IPS DF 4.7 (cell line): ENCODE measurements around the gene HEXB.

ENCODE experiments used
- DNase-seq: peaks from one replicate; pipeline ENCODE4 v3.0.0-alpha.2; 2013; ENCODE audit warnings: low spot score; ENCODE audit errors: extremely low read depth

HEXB gene

DNA sequence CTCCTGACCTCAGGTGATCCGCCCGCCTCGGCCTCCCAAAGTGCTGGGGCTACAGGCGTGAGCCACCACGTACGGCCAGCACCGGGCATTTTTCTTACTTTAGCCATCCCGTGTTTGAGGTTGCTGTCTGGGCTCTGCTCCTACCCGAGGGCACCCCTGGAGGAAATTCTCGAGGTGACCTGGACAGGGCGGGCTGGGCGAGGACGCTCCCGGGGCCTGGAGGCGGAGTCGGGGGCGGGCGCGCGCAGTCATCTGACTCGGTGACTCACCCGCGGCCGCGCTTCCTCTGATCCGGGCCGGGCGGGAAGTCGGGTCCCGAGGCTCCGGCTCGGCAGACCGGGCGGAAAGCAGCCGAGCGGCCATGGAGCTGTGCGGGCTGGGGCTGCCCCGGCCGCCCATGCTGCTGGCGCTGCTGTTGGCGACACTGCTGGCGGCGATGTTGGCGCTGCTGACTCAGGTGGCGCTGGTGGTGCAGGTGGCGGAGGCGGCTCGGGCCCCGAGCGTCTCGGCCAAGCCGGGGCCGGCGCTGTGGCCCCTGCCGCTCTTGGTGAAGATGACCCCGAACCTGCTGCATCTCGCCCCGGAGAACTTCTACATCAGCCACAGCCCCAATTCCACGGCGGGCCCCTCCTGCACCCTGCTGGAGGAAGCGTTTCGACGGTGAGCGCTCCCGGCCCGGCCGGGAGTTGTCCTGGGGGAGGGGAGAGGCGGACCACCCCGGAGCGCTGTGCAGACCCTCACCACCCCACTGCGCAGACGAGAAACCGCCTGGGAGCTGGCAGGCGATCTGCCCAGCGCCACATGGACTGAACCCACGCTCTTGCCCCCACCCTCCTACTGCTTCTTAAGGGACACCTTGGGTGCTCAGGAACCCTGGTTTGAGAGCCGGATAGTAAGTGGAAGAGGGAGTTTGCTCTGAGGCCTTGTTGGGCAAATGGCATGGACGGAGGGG, at the start of gene HEXB:
Gene HEXB (plus strand): TSS at position 334 of the 952 bp plus-strand sequence. CDS start 28 bp downstream, at position 362.
- peak; percentile 28 for DNase-seq

DNA sequence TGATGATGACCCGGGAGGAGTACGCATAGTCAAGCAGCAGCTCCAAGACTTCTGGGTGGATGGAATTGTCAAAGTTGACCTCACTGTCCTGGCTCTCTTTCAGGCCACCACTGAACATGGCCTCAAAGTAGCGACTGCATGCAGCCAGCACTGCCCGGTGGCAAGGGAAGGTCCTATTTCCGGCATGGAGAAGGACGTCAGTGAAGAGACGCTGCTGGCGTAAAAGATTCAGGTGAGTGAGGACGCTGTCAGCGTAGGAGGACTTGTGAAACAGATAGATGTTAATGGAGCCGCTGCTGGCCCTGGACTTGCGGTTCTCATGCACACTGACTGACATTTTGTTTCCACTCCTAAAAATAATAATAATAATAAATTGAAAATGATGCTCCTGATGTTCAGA, 48.9 kb upstream of the HEXB start:
- no peak for DNase-seq

DNA sequence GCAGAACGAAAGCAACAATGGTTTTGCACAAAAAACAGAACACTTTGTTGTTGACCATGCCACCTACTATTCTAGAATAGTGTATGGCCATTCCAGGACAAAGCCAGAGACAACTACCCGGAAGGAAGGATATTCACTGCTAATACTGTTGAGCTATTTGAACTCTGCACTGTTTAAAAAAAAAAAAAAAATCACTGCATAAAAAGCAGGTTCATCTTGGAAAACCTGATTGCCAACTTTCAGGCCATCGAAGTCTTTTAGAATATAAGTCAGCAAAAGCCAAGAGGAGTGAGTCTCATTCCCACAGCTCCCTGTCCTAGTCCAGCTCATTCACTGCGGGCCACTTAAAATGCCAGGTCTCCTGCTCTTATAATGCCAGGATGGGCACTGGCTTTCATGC, 48.5 kb upstream of the HEXB start:
- DNase-seq, result no peak

DNA sequence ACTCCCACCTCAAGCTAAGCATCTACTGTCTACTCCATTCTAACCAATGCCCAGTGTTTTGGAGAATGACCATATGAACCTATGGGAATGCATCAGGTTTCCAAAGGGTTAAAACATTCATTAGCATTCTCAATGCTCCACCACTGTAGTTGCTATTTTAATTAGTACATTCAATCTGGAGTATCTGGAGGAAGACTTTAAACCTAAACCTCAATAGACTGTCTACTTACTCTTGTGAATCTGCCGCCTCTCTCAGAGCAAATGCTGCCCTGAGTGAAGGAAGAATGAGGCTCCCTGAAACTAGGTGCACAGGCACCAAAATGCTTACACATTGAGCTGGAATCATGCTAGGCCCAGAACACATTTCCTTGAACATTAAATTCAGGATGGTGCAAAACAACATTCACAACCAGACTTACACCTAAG, 46.5 kb upstream of the HEXB start:
- DNase-seq, result no peak

DNA sequence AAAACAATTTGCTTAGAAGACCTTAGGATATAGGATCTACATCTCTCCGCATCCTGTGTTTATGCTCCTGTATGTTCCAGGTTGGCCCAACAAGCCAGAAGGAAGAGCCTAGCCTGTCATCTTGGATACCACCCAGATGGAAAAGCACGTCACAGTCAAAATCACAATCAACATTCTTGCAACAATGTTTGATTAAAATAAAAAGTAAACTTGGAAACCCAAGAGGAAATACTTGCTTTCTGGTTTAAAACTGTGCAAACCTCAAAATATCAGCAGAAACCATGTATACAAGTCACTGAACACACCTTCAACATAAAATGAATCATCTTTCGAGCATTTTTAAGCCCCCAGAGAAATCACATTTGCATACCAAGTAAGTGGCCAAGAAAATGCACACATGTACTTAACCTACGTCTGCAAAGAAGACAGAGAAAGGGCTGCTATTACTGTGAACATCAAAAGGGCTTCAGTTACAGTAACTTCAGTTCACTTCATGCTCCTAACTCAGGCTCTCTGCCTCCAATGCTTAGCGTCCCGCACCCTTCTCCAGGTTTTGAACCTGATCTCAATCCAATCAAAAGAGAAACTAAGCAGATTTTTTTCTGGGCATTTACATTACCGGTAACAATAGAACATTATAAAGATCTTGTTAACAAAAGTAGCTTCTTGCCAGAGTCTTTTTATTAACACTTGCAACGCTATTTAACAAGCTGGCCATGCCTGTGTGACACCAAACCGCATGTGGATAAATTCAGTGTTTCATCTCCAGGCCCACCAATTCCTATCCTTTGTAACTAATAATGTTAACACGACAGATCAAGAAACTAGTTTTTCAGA, 45.8 kb upstream of the HEXB start:
- DNase-seq, result no peak

DNA sequence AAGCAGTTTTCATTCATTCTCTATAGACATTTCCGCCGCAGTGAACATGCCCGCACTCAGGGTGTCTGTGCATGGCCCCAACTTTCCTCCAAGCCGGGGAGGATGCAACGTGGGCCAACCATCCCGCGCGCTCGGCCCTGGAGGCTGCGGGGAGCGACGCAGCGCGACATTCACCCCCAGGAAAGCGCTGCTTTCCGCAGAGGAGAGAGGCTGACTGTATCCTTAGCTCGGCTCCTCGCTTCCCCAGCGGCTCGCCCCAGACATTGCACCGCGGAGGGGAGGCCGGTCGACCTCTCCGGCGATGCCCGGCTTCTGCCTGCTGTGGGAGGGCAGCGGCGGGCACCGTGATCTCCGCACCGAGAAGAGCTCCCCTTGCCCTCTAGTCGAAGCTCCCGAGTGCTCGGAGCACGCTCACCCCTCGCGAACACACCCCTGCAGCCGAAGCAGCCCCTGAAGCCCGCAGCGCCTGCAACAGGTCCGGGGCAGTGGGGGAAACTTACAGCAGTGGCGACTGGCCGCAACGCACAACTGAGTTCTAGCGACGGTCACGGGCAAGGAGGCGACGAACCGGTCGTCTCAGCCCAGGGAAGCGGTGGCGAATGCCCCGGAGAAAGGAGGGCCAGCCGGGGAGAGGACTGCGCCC, 45.1 kb upstream of the HEXB start:
- no peak for DNase-seq

DNA sequence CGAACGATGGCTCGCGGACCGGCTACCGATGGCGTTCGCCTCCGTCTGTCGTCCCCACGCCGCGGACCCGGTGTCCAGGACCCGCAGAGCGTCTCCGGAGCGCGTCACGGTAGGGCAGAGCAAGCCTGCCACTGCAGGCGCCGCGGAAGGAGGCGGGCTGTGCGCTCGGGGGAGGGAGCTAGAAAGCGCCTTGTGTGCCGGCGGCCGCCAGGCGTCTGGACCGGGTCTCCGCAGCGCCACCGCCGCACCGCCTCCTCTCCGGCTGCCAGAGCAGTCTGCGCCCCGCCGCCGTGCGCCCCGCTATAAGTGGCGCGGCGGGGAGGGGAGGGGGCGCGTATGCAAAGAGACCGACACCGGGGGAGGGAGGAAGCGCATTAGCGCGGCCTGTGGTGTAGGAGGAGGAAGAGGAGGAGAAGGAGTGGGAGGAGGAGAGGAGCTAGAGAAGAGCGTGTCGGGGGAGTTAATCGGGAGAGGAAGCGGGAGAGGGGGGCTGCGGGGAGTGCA, 44.5 kb upstream of the HEXB start, which contains the start of gene ENC1:
Gene ENC1 (minus strand): TSS at position 279 of the 504 bp plus-strand sequence. CDS start 4,243 bp downstream, outside the sequence.
- DNase-seq, result peak; percentile 87

DNA sequence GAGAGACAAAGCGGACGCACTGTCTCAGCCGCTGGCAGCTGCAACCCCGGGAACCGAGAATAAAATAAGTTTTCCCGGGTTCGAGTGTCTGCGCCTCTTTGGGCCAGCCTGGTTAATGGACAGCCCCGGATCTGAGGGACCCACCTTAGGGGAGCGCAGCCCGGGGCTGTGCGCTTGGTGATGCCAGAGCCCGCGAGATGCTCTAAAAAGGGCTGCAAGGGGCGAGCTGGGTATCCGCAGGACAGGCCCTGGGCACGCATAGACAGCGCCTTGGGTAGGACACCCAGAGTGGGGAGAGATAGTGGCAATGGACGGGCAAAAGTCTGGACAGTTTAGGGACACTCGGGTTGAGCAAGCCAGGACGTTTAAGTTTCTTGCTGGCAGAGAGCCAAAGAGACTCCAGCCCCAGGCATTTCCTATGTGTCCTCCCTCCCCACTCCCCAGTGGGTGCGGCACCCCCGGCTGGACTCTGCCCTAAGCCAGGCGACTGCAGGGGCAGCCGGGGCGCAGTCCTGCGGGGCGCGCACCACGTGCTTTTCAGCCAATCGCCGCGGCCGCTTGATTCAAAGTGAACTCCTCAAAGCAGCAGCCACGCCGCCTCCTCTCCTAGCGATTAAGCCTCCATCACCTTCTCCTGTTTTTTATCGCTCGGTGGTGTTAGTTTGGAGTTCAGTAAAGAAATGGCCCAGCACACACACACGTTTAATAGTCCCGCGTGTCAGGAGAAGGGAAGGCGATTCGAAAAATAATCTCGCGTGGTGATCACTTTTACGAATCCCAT, 43.9 kb upstream of the HEXB start:
- no peak for DNase-seq

DNA sequence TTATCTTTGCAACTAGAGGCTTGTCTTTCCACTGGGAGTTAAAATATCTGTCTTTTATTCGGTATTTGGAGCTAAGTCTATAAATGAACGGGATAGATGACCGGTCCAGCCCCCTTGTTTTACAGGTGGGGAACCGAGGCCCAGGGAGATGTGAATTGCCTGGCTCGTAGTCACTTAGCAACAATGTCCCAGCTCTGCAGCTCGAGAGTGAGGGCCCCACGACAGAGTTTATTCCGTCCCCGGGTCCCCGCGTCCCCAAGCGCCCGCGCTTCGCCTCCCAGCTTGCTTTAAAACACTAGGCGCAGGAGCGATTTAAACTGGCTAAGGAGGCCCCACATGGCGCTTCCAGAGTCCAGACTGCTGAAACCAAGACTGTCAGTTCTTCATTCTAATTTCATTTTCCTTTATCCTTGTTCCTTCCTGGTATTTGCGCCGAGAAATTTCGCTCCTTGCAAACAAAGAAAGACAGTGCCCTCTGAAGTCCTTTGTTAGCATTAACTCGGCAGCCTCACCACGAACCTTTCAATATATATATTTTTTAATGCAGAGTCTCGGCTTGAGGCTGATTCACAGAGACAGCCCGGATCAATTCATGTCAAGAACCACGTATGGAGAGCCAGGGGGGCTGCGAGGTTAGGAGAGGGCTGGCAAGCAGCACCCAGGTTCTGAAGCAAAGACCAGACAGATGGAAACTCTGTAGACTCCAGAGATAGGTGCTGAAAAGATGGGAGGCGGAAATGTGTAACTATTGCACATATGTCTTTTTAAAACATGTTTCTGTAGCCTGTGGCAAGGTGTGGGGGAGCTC, 43.1 kb upstream of the HEXB start:
- DNase-seq, result no peak

DNA sequence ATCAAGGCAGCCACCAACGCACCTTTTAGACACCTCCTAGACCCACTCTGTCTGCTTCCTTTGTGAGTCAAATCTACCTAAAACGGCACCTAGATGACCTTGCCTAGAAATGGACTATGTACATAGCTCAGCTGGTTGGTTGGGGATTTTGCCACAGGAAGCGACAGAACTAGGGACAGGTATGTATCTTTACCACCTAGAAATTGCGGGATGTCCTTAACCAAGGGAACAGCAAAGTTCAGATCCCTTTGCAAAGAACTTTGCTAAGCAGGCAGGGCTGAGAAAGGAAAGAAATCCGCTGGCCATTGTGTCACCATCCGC, 42.5 kb upstream of the HEXB start:
- no peak for DNase-seq

DNA sequence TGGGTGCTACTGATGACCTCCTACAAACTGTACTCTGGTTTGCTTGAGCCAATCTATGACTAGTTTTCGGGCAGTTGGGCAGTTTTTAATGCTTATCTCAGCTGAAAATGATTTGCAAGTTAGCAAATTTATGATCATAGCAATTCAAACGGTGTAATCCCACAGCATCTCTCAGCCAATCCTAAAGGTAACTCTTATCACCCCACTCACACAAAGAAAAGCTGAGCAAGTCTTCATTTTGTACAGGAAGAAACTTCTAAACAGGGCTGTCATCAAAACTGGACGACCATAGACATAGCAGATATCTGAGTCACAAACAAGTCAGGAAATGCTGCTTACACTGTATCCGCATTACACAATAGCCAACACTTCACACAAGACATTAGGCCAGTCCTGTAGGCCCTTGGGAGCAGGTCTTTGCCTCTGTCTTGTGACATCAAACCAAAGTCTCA, 41.9 kb upstream of the HEXB start:
- DNase-seq, result no peak

DNA sequence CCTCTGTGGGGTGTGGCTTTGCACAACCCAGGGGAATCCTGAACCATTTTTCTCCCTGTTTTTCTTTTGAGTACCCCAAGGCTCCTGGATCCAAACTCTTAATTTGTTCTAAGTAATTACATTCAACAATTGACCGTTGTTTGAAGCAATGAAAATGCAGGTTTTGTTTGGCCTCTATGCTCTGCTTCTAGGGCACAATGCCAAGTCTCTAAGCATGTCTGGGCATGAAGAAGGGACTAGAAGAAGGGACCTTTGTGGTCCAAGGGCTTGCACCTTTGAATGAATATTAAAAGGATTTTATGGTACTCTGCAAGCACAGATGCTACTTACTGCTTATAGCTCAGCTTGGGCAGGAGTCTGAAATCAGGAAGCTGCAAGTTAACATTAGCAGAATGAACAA, 37.9 kb upstream of the HEXB start:
- no peak for DNase-seq

DNA sequence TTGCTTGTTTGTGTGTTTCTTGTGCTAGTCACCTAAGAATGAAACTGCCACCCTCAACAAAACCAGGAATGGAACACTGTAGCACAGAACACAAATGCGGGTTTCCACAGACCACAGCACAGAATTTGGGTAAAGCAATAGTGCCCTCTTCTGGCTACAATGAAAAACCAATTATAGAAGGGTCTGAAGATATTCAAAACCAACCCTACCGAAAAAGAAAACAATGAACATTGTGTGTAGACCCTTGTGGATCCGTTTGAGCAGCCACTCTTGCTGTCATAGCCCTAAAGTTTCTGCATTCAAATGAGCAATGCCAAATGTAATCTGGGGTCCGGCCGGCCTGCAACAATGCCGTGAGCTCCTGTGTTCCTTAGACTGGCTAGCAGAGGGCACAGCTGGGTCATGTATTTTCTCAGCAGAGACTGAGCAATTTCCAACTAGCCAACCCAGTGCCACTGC, 36.2 kb upstream of the HEXB start:
- no peak for DNase-seq

DNA sequence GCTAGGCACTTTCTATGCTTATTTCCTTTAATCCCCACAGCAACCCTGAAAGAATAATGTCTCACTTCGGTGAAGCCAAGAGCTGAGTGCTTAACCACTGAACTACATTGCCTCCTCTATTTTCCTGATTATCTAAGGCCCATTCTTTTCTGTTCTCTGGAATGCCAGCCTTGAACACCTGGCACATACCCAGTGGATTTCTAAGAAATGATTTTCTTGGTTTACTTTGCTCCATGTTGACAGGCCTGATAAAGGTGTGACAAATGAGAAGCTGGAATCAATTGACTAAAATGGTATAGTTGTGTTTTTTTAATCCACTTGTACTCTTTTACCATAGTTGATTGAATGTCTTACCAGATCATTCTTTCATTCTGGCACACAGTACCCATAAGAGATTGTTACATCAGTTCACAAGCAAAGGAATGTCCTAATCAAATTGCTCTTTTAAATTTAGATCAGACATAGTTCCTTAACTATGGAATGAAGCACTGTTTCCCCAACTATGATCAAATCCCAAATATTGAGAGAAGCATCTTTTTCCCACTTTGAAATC, 35.5 kb upstream of the HEXB start:
- DNase-seq, result no peak

DNA sequence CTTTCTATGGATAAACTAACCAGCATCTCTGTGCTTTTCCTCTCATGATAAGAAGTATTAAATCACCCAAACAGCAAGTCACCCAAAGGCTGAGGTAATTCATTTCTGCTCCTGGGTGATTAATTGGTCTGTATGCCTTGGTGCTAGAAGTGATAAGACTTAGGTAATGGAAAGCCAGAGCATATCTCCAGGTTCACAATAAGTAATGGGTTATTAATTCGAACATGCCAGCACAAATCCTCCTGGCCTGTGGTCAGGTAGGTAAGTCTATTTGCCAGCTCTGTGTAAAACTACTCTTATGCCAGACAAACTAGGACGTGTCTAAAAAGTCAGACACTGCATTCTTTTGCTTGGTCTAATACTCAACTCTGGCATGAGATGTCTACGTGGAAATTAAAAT, 33.3 kb upstream of the HEXB start:
- DNase-seq, result no peak

DNA sequence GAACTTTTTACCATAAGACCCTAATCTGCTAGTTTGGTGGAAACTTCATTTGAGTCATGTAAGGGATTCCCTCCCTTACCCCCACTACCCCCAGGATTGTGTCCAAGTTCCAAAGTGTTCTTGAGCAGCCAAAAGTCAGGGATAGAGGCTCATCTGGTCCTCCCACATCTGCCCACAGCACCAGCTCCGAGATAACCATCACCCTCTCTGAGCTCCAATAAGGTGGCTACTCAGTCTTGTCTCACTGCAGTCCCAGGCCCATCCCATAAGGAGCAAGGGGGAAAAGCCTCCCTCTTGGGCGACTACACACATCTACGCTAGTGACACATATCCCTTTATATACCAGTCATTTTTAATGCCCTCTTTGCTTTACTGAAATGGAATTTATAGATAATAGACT, 32.5 kb upstream of the HEXB start:
- no peak for DNase-seq

DNA sequence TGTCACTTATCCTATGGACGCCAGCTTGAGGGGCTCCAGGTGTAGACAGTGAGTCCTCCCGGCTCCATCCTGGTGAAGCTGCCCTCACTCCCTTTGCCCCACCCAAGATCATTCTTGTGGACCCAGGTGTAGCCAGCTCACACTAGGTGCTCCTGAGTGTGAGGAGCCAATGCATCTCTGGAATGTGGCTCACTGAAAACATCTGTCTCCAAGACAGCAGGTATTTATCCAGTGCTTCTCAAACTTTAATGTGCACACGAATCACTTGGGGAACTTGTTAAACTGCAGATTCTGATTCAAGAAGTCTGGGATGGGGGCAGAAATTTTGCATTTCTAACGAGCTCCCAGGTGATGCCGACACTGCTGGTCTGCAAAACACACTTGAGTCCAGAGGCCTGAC, 31.0 kb upstream of the HEXB start:
- no peak for DNase-seq

DNA sequence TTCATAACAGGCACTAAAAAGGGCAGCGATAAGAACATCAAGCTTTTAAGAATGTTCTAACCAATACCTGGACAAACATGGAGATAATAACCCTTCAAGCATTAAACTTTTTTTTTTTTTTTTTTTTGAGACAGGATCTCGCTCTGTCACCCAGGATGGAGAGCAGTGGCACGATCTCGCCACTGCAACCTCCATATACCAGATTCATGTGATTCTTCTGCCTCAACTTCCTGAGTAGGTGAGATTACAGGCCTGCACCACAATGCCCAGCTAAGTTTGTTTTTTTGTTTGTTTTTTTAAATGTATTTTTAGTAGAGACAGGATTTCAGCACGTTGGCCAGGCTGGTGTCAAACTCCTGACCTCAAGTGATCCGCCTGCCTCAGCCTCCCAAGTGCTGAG, 29.8 kb upstream of the HEXB start:
- no peak for DNase-seq

DNA sequence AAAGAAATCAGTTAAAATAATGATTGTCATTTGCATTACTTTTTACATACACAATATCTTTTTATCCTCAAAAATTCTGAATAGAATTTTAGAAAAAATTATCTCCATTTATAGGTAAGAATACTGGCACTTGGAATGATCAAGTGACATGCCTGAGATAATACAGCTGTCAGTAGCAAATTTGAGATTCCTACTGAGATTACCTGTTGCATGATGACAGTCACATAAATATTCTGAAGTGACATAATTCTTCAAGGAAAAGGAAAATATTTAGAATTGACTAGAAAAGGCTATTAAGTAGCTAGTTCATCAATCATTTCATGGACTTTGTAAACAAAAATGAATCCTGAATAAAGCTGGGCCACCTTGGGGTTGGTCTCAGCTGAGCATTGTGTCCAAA, 29.3 kb upstream of the HEXB start:
- DNase-seq, result no peak

DNA sequence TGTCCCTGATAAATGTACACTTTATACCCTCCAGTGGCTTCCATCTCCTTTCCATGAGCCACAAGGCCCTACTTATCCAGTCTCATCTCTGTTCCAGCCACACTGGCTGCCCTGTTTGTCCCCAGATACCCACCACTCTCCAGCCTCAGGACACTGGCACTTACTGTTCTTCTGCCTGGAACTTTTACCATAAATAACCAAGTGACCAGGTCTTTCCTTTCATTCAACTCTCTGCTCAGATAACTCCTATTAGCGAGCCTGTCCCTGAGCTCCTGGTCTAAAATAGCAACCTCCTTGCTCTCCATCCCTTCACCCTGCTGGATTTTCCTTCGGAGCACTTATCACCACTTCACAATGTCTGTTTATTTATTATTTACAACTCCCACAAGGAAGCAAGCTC, 27.9 kb upstream of the HEXB start:
- no peak for DNase-seq
